ENCODE results near the gene CMIP. TPM values are rescaled to one million over a fixed set of nuclear protein-coding genes. Genes with fewer than 3 reads are reported as not detected.

Gene CMIP
- polyA plus RNA-seq, 1 of the 3 experiments (the other 2 are of a cell fraction), result 5.4 TPM

DNA sequence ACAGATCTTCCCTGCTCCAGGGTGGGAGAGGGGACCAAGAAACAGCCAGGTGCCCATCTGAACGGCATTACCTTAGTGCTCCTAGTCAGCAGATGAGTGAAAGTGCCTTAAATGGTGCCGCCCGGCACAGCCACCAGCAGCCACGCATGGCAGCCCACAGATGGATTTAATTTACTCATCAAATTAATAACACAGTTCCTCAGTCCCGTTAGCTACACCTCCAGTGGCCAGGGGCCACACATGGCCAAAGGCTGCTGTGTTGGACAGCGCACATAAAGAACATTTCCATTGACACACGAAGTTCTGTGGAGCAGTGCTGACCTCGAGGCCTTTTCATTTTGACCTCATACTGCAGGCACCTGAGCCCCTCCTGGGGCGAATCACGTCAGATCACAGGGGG lies 166.3 kb downstream of the CMIP start:
- Histone ChIP-seq H3K4me1 (ENCODE audit: control insufficient read depth in 1 of 2, insufficient read depth in 2 of 2, low read depth in 1 of 2, low read length in 1 of 2) (peaks cover 0 to 27% of the 10 kb centered on the region in 2 experiments; a peak in 1 of 4 replicates), H3F3A (replicated peaks; ENCODE audit: insufficient read depth) (no peaks in the 10 kb centered on the region), H3K9me2 (no peaks in the 10 kb centered on the region), H3K79me2 (ENCODE audit: insufficient read depth) (no peaks in the 10 kb centered on the region), H3K27ac (ENCODE audit: low read depth in 2 of 2, low read length in 1 of 2) (peak overlapping the region in 1 of 2 experiments; percentile 48; a peak in 1 of 4 replicates), H3K4me3 (ENCODE audit: low read depth in 2 of 2, low read length in 1 of 2) (no peak overlapping the region), H2AFZ (ENCODE audit: low read depth) (no peak overlapping the region), H4K20me1 (ENCODE audit: insufficient read depth) (peaks cover 26% of the 10 kb centered on the region), H3K27me3 (ENCODE audit: insufficient read depth) (no peaks in the 10 kb centered on the region), H3K36me3 (replicated peaks in 1 of 2; ENCODE audit: control insufficient read depth in 1 of 2, insufficient read depth in 2 of 2, low read length in 1 of 2) (peaks cover 5 to 9% of the 10 kb centered on the region in 2 experiments), H3K9ac (no peak overlapping the region), H3K9me3 (no peaks in the 10 kb centered on the region), H3K4me2 (no peak overlapping the region)
- DNase-seq, result peak; percentile 80
- CTCF ChIA-PET, result interaction anchor here (0.8 to 2.4 kb wide), 6 partner anchors 9 to 207 kb away, joined by 3 to 15 read pairs (median 3); no protein-coding TSS in a partner anchor
- POLR2A ChIA-PET, result interaction anchor here (1.0 to 1.8 kb wide), 2 partner anchors 11 to 95 kb away, joined by 4 to 8 read pairs; no protein-coding TSS in a partner anchor
- WGBS (ENCODE audit: low lambda C conversion rate), result 79% methylated on average over 7 of the region's 10 CpGs
- TF ChIP-seq FOXJ3 (CRISPR knock-in tag; IDR thresholded peaks at IDR 0.05) (no peak), YY1 (IDR thresholded peaks at IDR 0.05; ENCODE audit: low read depth) (no peak), MEF2A (IDR thresholded peaks at IDR 0.05; ENCODE audit: borderline replicate concordance, low read depth) (no peak), SIN3A (IDR thresholded peaks at IDR 0.05; ENCODE audit: borderline replicate concordance, low read depth, low read length) (no peak), NFIC (IDR thresholded peaks at IDR 0.05; ENCODE audit: borderline replicate concordance) (no peak), RCOR1 (IDR thresholded peaks at IDR 0.05; ENCODE audit: low read length) (peak; percentile 90), NRF1 (IDR thresholded peaks at IDR 0.05; ENCODE audit: low read depth, low read length) (no peak), FOSL2 (IDR thresholded peaks at IDR 0.05; ENCODE audit: borderline replicate concordance, low read depth) (no peak), TAF1 (IDR thresholded peaks at IDR 0.05; ENCODE audit: borderline replicate concordance, low read depth, low read length) (no peak), EZH2phosphoT487 (IDR thresholded peaks at IDR 0.05; ENCODE audit: borderline replicate concordance, low read depth) (no peak), GATA2 (CRISPR knock-in tag; IDR thresholded peaks at IDR 0.05) (no peak), RAD21 (IDR thresholded peaks at IDR 0.05; ENCODE audit: low read length) (peak; percentile 34), TEAD4 (IDR thresholded peaks at IDR 0.05; ENCODE audit: borderline replicate concordance, insufficient read depth) (no peak), RXRA (IDR thresholded peaks at IDR 0.05; ENCODE audit: borderline replicate concordance, low read depth) (no peak), SMC3 (IDR thresholded peaks at IDR 0.05; ENCODE audit: low read depth, low read length) (no peak), RFX5 (IDR thresholded peaks at IDR 0.05; ENCODE audit: low read length) (no peak), CHD2 (IDR thresholded peaks at IDR 0.05; ENCODE audit: low read length, partially characterized antibody) (peak; percentile 29), FOXM1 (IDR thresholded peaks at IDR 0.05; ENCODE audit: low read depth) (no peak), MXI1 (IDR thresholded peaks at IDR 0.05; ENCODE audit: low read depth, low read length) (peak; percentile 78; the same call in 1 of the 2 replicates), TCF12 (IDR thresholded peaks at IDR 0.05) (no peak; the same call in 1 of the 2 replicates), ELF1 (IDR thresholded peaks at IDR 0.05) (no peak), POLR2AphosphoS5 (IDR thresholded peaks at IDR 0.05; ENCODE audit: low read depth, low read length) (no peak), JUND (IDR thresholded peaks at IDR 0.05) (no peak)
- TF ChIP-seq, protein P1, sequence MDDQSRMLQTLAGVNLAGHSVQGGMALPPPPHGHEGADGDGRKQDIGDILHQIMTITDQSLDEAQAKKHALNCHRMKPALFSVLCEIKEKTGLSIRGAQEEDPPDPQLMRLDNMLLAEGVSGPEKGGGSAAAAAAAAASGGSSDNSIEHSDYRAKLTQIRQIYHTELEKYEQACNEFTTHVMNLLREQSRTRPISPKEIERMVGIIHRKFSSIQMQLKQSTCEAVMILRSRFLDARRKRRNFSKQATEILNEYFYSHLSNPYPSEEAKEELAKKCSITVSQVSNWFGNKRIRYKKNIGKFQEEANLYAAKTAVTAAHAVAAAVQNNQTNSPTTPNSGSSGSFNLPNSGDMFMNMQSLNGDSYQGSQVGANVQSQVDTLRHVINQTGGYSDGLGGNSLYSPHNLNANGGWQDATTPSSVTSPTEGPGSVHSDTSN (IDR thresholded peaks at IDR 0.05), result no peak
- TF ChIP-seq, protein P2, sequence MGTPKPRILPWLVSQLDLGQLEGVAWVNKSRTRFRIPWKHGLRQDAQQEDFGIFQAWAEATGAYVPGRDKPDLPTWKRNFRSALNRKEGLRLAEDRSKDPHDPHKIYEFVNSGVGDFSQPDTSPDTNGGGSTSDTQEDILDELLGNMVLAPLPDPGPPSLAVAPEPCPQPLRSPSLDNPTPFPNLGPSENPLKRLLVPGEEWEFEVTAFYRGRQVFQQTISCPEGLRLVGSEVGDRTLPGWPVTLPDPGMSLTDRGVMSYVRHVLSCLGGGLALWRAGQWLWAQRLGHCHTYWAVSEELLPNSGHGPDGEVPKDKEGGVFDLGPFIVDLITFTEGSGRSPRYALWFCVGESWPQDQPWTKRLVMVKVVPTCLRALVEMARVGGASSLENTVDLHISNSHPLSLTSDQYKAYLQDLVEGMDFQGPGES (IDR thresholded peaks at IDR 0.05; ENCODE audit: low read depth, low read length), result no peak
- TF ChIP-seq, protein P3, sequence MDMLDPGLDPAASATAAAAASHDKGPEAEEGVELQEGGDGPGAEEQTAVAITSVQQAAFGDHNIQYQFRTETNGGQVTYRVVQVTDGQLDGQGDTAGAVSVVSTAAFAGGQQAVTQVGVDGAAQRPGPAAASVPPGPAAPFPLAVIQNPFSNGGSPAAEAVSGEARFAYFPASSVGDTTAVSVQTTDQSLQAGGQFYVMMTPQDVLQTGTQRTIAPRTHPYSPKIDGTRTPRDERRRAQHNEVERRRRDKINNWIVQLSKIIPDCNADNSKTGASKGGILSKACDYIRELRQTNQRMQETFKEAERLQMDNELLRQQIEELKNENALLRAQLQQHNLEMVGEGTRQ (IDR thresholded peaks at IDR 0.05; ENCODE audit: borderline replicate concordance, low read depth, low read length), result no peak
- TF ChIP-seq, protein P4, sequence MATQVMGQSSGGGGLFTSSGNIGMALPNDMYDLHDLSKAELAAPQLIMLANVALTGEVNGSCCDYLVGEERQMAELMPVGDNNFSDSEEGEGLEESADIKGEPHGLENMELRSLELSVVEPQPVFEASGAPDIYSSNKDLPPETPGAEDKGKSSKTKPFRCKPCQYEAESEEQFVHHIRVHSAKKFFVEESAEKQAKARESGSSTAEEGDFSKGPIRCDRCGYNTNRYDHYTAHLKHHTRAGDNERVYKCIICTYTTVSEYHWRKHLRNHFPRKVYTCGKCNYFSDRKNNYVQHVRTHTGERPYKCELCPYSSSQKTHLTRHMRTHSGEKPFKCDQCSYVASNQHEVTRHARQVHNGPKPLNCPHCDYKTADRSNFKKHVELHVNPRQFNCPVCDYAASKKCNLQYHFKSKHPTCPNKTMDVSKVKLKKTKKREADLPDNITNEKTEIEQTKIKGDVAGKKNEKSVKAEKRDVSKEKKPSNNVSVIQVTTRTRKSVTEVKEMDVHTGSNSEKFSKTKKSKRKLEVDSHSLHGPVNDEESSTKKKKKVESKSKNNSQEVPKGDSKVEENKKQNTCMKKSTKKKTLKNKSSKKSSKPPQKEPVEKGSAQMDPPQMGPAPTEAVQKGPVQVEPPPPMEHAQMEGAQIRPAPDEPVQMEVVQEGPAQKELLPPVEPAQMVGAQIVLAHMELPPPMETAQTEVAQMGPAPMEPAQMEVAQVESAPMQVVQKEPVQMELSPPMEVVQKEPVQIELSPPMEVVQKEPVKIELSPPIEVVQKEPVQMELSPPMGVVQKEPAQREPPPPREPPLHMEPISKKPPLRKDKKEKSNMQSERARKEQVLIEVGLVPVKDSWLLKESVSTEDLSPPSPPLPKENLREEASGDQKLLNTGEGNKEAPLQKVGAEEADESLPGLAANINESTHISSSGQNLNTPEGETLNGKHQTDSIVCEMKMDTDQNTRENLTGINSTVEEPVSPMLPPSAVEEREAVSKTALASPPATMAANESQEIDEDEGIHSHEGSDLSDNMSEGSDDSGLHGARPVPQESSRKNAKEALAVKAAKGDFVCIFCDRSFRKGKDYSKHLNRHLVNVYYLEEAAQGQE (IDR thresholded peaks at IDR 0.05; ENCODE audit: low read depth, low read length), result peak; percentile 79; the same call in 1 of the 2 replicates
- TF ChIP-seq, protein P5, sequence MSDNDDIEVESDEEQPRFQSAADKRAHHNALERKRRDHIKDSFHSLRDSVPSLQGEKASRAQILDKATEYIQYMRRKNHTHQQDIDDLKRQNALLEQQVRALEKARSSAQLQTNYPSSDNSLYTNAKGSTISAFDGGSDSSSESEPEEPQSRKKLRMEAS (IDR thresholded peaks at IDR 0.05; ENCODE audit: low read depth), result no peak

Data from SK-N-SH (cell line).